NCI-H82 treated with DMSO at 0.1 percent for 48 hours (cell line): ENCODE data around the gene SH2D1B.

Source experiments
- DNase-seq: peaks from one replicate; lab custom pipeline; 2025; ENCODE audit not compliant: unreplicated experiment; lab: John Stamatoyannopoulos, UW

The SH2D1B gene

DNA sequence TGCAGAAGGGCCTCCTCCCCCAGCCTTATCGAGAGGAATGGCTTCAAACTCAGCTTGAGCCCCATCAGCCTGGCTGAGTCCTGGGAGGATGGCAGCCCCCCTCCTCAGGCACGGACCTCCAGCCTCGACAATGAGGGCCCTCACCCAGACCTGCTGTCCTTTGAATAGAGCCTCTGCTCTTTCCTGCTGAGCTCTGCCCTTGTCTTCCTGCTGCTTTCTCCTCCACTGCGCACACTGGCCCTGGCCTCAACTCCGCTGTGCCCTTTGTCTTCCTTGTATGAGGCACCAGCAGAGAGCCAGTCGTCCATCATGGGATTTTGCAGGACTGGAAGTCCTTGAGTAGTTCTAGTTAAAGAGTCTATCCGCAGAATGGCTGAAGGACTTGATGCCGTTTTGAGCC is 28.4 kb downstream of the SH2D1B start:
- no peak for DNase-seq

- DNase-seq: no peak
Observed at GRCh38 chr1:162383091-162383490, 28.8 kb downstream of the SH2D1B start.

- no peak for DNase-seq
Observed at GRCh38 chr1:162381941-162382750, 29.8 kb downstream of the SH2D1B start.

DNA sequence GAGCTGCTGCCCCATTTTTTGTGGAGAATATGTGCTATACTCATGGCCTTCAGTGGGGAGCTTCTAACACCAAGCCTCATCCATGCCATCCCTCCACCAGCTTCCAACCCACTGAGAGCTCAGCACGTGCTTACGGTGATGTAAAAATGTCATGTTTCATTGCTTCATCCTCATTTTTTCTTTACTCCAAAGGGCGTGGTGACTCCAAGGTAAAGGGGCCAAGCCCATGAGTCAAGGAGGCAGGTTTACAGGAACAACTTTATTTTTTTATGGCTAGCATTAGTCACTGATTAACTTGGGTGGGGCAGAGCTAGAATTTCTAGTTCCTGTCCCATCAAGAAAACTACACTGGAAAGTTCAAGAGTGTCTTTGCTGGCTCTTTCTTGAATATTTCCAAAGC is 30.6 kb downstream of the SH2D1B start, which contains the start of gene C1orf226:
Gene C1orf226 (plus strand): TSS at position 346 of the 400 bp plus-strand sequence. CDS start 174 bp downstream, outside the sequence.
- no peak for DNase-seq

DNA sequence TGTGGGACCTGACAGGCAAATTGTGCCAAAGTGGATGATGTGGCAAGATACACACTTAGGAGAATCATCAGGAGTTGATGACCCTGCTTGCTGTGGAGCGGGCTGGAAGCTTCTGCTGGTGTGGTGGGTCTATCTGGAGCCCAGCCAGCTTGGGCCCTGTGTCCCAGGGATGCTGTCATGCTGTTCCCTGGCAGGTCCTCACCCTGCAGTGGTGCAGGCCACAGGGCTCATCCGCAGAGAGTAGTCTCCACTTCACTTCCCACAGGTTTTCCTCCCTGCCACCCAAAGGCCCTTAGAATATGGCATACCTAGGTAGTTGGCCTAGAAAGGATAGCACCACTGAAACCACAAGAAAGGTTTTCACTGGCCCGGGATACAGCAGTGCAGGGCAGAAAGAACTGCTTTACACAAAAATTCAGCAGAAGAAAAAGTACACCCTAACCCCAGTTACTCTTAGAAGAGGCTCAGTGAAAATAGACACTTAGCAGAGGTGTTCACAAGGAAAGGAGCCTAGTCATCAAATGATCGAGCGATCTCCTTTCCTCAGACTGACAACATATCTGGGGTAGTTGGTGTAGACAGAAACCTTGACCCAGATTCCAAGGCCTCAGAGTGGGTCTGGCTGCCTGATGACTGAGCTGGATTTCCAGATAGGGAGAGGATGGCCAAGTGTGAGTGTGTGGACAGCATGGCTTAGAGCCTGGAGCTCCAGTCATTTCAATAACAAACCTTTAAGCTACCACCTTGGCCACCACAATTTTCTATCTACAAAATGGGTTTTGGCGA is 31.7 kb downstream of the SH2D1B start:
- no peak for DNase-seq

DNA sequence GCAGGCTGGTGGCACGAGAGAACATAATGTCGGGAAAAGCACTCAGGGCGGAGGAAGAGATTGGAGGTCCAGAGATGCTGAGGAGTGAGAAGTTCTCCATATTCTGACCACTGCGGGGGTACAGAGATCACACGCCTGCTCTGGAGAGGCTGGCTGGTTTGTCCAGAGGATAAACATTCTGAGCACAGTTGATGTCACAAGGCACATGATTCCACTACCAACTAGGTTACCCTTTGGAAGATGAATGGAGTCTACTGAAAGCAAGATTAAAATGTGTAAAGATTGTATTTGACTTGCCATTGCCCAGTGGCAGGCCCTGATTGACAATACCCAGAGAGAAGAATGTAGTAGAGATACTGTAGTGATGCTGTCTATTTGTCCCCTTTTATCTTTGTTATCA is 35.2 kb downstream of the SH2D1B start, which contains the start of gene SPATA46:
Gene SPATA46 (minus strand): TSS at position 164 of the 400 bp plus-strand sequence. CDS start 64 bp downstream, at position 100.
- DNase-seq: no peak

DNA sequence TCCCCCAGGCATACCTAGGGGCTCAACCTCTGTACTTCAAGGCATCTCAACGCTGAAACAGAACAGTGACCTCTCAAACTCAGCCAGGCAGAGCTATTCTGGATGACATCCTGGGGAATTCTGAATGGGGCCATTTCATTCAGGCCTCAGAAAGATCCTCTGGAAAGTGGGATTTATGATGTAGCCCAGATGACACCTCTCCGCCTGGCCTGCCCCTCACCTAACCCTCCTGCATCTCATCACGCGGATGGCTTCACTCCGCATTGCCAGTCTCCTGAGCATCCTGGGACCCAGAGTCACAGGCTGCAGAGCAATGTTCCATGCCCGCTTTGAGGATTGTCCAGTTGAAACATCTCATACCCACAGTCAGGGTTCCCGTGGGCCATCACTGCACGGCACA is 36.5 kb downstream of the SH2D1B start:
- DNase-seq: no peak

DNA sequence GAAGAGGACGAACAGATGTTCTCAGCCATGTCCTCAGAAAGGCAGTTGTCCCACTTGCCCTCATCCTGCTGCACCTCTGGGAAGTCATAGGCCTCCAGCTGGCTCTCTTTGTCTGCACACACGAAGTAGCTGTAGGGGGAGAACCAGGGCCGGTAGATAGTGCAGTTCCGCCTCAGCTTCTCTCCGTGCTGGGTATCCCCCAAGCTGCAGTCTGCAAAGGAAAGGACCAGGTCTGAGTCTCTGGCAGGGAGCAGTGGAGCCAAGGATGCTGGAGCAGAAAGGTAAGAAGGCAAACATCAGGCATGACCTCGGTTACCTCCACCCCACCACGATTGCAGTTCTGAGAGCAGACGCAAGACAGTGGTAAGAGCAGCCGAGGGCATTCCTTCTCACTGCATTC is 37.5 kb downstream of the SH2D1B start:
- no peak for DNase-seq

DNA sequence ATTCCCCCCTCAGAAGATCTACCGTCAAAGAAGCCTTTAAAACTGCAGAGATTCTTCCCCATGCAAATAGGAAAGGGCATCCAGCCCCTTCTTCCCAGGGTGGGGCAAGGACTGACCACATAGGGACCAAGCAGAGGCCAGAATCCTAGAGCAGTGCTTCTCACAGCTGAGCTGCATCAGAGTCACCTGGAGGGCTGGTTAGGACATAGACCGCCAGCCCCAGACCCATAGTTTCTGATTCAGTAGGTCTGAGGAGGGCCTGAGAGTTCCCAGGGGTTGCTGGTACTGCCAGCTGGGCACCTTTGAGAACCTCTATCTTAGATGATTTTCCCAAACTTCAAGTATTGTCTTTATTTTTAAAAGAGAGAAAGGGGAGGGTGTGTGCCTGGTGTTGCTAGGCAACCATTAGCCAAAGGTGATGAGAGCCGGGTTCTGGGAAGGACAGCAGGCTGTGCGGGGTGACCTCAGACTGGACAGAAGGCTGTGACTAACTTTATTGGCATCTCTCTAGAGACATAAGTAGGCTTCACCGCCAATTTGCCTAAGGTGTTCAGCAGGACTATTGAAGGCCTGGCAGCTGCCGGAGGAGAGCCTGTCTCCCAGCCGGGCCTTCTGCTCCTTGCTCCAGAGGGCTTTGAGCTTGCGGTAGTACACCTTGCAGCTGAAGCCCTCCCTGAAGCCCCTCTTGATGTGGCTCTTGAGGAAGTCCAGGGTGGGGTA is 38.2 kb downstream of the SH2D1B start:
- no peak for DNase-seq

DNA sequence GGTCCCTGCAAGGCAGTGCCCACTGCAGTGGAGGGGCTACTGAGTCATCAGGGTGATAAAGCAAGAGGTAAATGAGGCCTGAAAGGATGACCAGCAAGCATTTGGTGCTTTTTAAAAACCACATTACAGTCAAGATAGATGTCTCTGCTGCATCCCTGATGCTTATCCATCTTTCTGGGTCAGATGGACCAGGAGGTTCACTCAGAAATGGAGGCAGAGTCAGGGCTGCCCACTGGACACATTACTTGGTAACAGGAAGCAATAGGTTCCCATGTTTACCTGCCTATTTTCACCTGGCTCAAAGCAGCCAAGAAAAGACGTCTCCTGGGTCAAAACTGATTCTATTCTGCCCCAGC is 38.9 kb downstream of the SH2D1B start:
- DNase-seq: no peak

GRCh38 chr1:162372159-162373071 is 39.5 kb downstream of the SH2D1B start:
- no peak for DNase-seq

DNA sequence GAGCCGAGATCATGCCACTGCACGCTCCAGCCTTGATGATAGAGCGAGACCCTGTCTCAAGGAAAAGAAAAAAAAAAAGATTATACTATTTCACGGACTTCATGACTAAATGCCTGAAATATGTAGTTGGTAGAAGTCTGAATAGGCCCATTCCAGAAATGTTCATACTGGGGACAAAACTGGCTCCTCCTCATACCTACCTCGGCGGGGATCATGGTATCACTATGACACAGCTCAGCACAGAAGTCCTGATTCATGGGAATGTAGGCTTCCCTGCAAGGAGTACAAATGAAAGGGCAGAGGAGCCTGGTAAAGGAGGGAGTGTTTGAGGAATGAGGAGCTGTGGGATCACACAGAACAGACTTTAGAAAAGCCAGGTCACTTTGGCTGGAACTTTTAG is 40.3 kb downstream of the SH2D1B start:
- DNase-seq: no peak

- DNase-seq: no peak
Observed at GRCh38 chr1:162370721-162371120, 41.2 kb downstream of the SH2D1B start.

- DNase-seq: no peak
Observed at GRCh38 chr1:162370161-162370560, 41.8 kb downstream of the SH2D1B start.

- no peak for DNase-seq
Observed at GRCh38 chr1:162369571-162369970, 42.4 kb downstream of the SH2D1B start.

DNA sequence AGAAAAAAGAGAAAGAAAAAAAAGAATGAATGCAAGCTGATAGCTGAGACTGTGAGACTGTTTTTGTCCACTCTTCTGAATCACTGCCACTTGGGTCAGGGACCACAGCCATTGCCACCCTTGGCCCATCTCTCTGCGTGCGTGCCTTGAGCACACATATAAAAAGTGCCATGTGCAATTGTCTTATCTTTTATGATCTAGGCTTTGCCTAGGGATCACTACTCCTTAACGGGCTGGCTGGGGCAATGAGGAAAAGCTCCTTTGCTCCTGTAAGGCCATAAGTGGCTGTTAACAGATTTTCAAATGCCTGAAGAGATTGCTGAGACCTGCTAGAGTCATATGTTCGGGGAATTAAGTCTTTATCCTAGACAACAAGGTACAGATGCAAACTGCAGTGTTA is 43.5 kb downstream of the SH2D1B start:
- DNase-seq: peak; percentile 83

DNA sequence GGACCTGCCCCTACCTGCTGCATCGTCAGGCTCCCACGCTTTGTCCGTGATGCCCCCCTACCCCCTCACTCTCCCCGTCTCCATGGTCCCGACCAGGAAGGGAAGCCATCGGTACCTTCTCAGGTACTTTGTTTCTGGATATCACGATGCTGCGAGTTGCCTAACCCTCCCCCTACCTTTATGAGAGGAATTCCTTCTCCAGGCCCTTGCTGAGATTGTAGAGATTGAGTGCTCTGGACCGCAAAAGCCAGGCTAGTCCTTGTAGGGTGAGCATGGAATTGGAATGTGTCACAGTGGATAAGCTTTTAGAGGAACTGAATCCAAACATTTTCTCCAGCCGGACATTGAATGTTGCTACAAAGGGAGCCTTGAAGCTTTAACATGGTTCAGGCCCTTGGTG is 44.2 kb downstream of the SH2D1B start:
- no peak for DNase-seq

- DNase-seq: no peak
Observed at GRCh38 chr1:162367073-162367472, 44.9 kb downstream of the SH2D1B start.

DNA sequence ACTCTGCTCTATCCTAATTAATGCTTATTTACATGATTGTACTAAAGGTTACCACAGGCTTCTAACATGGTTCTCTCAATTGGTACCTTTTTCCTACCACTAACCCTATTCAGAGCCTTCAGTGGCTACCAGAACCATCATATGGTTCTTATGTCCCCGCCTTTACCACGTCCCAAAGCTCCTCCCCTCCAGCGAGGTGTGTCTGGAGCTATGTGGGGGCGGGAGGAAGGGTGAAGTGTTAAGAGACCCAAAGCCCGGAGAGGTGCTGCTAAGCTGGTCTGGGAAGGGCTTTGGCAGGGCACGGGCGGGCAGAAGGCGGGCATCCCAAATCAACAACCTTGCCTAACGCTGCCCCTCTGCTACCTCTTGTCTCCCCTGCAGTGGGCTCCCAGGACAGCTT is 45.3 kb downstream of the SH2D1B start:
- DNase-seq: no peak

GRCh38 chr1:162366149-162366548 is 45.8 kb downstream of the SH2D1B start:
- DNase-seq: no peak
